Natural killer cell (primary cell): ENCODE data around the gene NAALAD2. TPM values are rescaled to one million over a fixed set of nuclear protein-coding genes. Genes with fewer than 3 reads are reported as not detected.

Experiments used
- ATAC-seq, 3 donors: fragments of 150-1000 bp in 2 of 3; fragments of 200-7000 bp in 1 of 3; cut with Tn5 transposase; 1 replicate in 1 of 3; 2 replicates in 2 of 3; pipeline ENCODE4 v1.10.0; 2021; ENCODE audit warnings: mild to moderate bottlenecking in 2 of 3, moderate library complexity in 2 of 3
- DNase-seq, 2 donors: peaks; one replicate each; pipeline versions ENCODE4 v3.0.0 to v3.0.0-alpha.2; 2013 to 2021; ENCODE audit warnings: mixed read lengths in 1 of 2
- H3K27ac ChIP-seq: one replicate; pipeline ENCODE4 v1.5.1; 2013; ENCODE audit warnings: mild to moderate bottlenecking, low read length
- H3K27me3 ChIP-seq: one replicate; pipeline ENCODE4 v1.6.1; 2013; ENCODE audit warnings: low read length; ENCODE audit not compliant: control insufficient read depth, insufficient read depth
- H3K36me3 ChIP-seq: one replicate; pipeline ENCODE4 v1.6.1; 2013; ENCODE audit warnings: low read length; ENCODE audit not compliant: control insufficient read depth, insufficient read depth
- H3K4me1 ChIP-seq: one replicate; pipeline ENCODE4 v1.6.1; 2013; ENCODE audit warnings: low read length; ENCODE audit not compliant: control insufficient read depth, insufficient read depth
- H3K4me3 ChIP-seq: one replicate; pipeline ENCODE4 v1.5.1; 2013; ENCODE audit warnings: low read length
- H3K9me3 ChIP-seq: one replicate; pipeline ENCODE4 v1.6.1; 2013; ENCODE audit warnings: low read length; ENCODE audit not compliant: control insufficient read depth, insufficient read depth
- H3K27ac Mint-ChIP-seq, 2 donors: one replicate each; pipeline ENCODE4 v1.8.0; 2022; ENCODE audit warnings: mild to moderate bottlenecking in 2 of 2, mixed read lengths in 2 of 2, moderate library complexity in 1 of 2
- H3K27me3 Mint-ChIP-seq, 2 donors: one replicate each; pipeline ENCODE4 v1.8.0; 2022; ENCODE audit warnings: low read depth in 2 of 2, mixed read lengths in 2 of 2
- H3K36me3 Mint-ChIP-seq: one replicate; pipeline ENCODE4 v1.8.0; 2022; ENCODE audit warnings: mixed read lengths
- H3K4me1 Mint-ChIP-seq, 2 donors: one replicate each; pipeline ENCODE4 v1.8.0; 2022; ENCODE audit warnings: mixed read lengths in 2 of 2
- H3K4me3 Mint-ChIP-seq: one replicate; pipeline ENCODE4 v1.8.0; 2022; ENCODE audit warnings: mild to moderate bottlenecking, moderate library complexity, mixed read lengths
- H3K9me3 Mint-ChIP-seq, 2 donors: one replicate each; pipeline ENCODE4 v1.8.0; 2022; ENCODE audit warnings: mixed read lengths in 2 of 2
- WGBS: methylation state at CpG from one replicate; pipeline ENCODE4 v1.1.7; 2013; ENCODE audit warnings: missing lambda C conversion rate; ENCODE audit not compliant: insufficient coverage; 5-methylcytosine and 5-hydroxymethylcytosine counted together
- intact Hi-C: fragments of 100-400 bp; cut with micrococcal nuclease; formaldehyde crosslinking; loops from one replicate; pipeline ENCODE4 v1.14.2; 2022
- total RNA-seq, 4 donors: library from RNA; stranded (reverse); fragments of 120-200 nt in 1 of 4; gene quantifications; one replicate each; pipeline versions ENCODE4 v1.2.3 to v1.2.4, GENCODE V29; 2013 to 2022
- TF ChIP-seq, protein P1 (sequence below): fragments of 200-600 bp; IDR thresholded peaks from one replicate; pipeline ENCODE4 v1.8.0; 2022; ENCODE audit warnings: antibody characterized with exemption

NAALAD2 gene
- total RNA-seq, 3 donors from 2014 or later (not counting 1 experiment from before 2014, with no cell fraction given): not detected

DNA sequence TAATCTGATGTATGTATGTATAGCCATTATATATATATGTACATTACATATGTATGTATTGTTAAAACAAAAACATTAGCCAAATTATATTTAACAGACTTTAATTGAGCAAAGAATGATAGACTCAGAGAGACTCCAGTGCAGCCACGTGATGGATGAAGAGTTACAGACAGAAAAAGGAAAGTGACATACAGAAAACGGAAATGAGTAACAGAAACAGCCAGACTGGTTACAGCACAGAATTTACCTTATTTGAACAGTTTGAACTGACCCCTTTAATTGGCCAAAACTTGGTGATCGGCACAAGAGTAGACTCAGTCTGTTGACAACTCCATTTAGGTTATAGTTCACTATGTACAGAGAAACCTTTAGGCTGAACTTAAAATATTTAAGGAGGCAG, 53.4 kb downstream of the NAALAD2 start:
- 99% methylated on average over 3 of the region's 3 CpGs for WGBS
- no peak overlapping the region for H3K4me3 ChIP-seq
- H3K4me1 Mint-ChIP-seq: no peaks in the 10 kb centered on the region
- H3K36me3 Mint-ChIP-seq: no peaks in the 10 kb centered on the region
- H3K36me3 ChIP-seq: no peaks in the 10 kb centered on the region
- ATAC-seq: no peak
- no peaks in the 10 kb centered on the region for H3K27me3 Mint-ChIP-seq
- no peaks in the 10 kb centered on the region for H3K9me3 ChIP-seq
- H3K4me3 Mint-ChIP-seq: no peak overlapping the region
- TF ChIP-seq, protein P1, sequence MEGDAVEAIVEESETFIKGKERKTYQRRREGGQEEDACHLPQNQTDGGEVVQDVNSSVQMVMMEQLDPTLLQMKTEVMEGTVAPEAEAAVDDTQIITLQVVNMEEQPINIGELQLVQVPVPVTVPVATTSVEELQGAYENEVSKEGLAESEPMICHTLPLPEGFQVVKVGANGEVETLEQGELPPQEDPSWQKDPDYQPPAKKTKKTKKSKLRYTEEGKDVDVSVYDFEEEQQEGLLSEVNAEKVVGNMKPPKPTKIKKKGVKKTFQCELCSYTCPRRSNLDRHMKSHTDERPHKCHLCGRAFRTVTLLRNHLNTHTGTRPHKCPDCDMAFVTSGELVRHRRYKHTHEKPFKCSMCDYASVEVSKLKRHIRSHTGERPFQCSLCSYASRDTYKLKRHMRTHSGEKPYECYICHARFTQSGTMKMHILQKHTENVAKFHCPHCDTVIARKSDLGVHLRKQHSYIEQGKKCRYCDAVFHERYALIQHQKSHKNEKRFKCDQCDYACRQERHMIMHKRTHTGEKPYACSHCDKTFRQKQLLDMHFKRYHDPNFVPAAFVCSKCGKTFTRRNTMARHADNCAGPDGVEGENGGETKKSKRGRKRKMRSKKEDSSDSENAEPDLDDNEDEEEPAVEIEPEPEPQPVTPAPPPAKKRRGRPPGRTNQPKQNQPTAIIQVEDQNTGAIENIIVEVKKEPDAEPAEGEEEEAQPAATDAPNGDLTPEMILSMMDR: no peak
- no peaks in the 10 kb centered on the region for H3K4me1 ChIP-seq
- H3K27ac ChIP-seq: no peak overlapping the region
- no peak overlapping the region for H3K27ac Mint-ChIP-seq
- no peaks in the 10 kb centered on the region for H3K27me3 ChIP-seq
- no peaks in the 10 kb centered on the region for H3K9me3 Mint-ChIP-seq
- no peak for DNase-seq
- intact Hi-C loops: no loop called here

DNA sequence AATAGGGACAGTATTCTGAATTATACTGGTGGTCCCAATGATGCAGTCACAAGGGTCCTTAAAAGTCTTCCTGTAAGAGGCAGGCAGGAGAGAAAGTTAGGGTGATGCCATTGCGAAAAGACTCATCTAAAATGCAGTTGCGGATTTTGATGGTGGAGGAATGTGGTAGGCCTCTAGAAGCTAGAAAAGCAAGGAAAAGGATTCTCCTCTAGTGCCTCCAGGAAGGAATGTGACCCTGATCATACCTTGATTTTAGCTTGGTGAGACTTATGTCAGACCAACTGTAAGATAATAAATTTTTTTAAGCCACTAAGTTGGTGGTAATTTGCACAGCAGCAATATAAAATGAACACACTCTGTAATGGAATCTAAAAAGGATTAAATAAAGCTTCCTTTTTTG, 54.5 kb downstream of the NAALAD2 start:
- H3K27ac ChIP-seq: no peak overlapping the region
- H3K27me3 ChIP-seq: no peaks in the 10 kb centered on the region
- Mint-ChIP-seq H3K4me3 (no peak overlapping the region), H3K36me3 (no peaks in the 10 kb centered on the region), H3K27ac (no peak overlapping the region), H3K27me3 (no peaks in the 10 kb centered on the region), H3K4me1 (no peaks in the 10 kb centered on the region), H3K9me3 (no peaks in the 10 kb centered on the region)
- no peak for DNase-seq
- no peaks in the 10 kb centered on the region for H3K4me1 ChIP-seq
- WGBS: 98% methylated on average over 2 of the region's 2 CpGs
- H3K4me3 ChIP-seq: no peak overlapping the region
- H3K36me3 ChIP-seq: no peaks in the 10 kb centered on the region
- intact Hi-C loops: no loop called here
- TF ChIP-seq, protein P1: no peak
- no peaks in the 10 kb centered on the region for H3K9me3 ChIP-seq
- no peak for ATAC-seq

DNA sequence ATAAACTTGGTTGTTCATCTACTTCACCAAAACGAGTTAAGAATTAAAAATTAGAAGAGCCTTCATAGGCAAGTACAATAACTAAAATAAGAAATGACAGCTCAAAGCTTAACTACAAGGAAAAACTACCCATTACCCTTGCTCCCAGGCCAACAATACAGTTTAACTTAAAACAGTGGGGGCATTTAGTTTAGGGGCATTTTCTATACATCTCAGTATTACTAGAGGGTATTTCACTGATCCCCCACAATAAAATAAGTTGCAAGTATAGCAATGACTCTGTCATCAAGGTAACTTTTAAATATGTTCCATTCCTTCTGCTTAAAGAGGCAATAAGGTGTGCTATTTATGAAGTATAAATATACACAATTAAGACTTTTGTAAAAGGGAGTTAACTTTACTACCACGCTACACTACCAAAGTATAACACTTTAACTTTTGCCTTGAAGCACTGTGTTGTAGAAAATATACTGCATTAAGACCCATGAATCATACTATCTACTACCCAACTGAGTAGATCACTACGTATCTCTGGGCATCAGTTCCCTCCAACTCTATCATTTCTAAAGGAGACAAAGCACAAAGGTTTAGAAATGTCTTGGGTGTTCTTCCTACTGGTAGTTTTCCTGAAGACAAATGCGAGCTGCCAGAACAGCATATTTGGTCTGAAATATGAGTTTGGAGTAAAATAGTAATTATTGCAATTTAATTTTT, 58.6 kb downstream of the NAALAD2 start:
- intact Hi-C loops: no loop called here
- DNase-seq (no peak), ATAC-seq (no peak)
- Histone ChIP-seq H3K27ac (no peak overlapping the region), H3K4me1 (no peaks in the 10 kb centered on the region), H3K27me3 (no peaks in the 10 kb centered on the region), H3K36me3 (peaks cover 5% of the 10 kb centered on the region), H3K9me3 (no peaks in the 10 kb centered on the region), H3K4me3 (no peak overlapping the region)
- TF ChIP-seq, protein P1: no peak
- Mint-ChIP-seq H3K4me3 (no peak overlapping the region), H3K27ac (no peak overlapping the region), H3K4me1 (no peaks in the 10 kb centered on the region), H3K9me3 (no peaks in the 10 kb centered on the region), H3K36me3 (no peaks in the 10 kb centered on the region), H3K27me3 (no peaks in the 10 kb centered on the region)
- 50% methylated on average over 1 of the region's 4 CpGs for WGBS

DNA sequence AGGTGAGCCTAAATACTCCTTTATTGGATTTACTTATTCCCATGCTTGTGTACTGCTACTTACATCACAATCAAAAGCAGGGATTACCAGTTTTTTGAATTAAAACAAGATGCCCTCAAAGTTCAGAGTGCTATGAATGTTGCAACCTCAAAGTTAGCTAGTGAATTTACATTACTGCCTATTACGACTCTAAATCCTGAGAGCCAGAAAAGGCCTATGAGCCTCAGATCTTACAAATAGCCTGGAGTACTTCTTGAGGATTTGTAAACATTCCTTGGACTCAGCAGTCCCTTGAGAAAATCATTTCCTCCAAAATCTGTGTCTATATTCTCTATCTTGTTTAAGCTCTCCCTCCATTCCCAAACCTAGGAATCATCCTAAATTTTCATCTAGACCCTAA, 62.9 kb downstream of the NAALAD2 start:
- TF ChIP-seq, protein P1: no peak
- 100% methylated on average over 1 of the region's 1 CpG for WGBS
- no peaks in the 10 kb centered on the region for H3K27me3 ChIP-seq
- H3K27ac ChIP-seq: no peak overlapping the region
- peak overlapping the region in 1 of 2 donors; percentile 4 for H3K27ac Mint-ChIP-seq
- H3K27me3 Mint-ChIP-seq: no peaks in the 10 kb centered on the region
- peaks cover 21% of the 10 kb centered on the region for H3K36me3 ChIP-seq
- H3K9me3 Mint-ChIP-seq: no peaks in the 10 kb centered on the region
- no peaks in the 10 kb centered on the region for H3K9me3 ChIP-seq
- H3K4me3 Mint-ChIP-seq: no peak overlapping the region
- H3K4me3 ChIP-seq: no peak overlapping the region
- peaks cover 7% of the 10 kb centered on the region for H3K36me3 Mint-ChIP-seq
- DNase-seq (no peak), ATAC-seq (no peak)
- no peaks in the 10 kb centered on the region for H3K4me1 Mint-ChIP-seq
- H3K4me1 ChIP-seq: no peaks in the 10 kb centered on the region
- intact Hi-C loops: no loop called here
